Stimulated activated CD4-positive, alpha-beta T cell treated with anti-CD3 and anti-CD28 coated beads, Interleukin-12 subunit alpha, Interleukin-12 subunit beta, amount 100 ng/mL, for 4 hours (primary cell): ENCODE data around the gene PTPRB.

Source experiments
- DNase-seq: peaks from one replicate; pipeline ENCODE4 v3.0.0-alpha.2; 2020

PTPRB gene

GRCh38 chr12:70641691-70642090 is 4.5 kb upstream of the PTPRB start:
- DNase-seq = no peak

- DNase-seq = no peak
Measured at GRCh38 chr12:70640901-70641300, 3.7 kb upstream of the PTPRB start.

- DNase-seq = no peak
Measured at GRCh38 chr12:70639535-70639934, 2.3 kb upstream of the PTPRB start.

- DNase-seq = no peak
Measured at GRCh38 chr12:70638639-70639360, 1.6 kb upstream of the PTPRB start.

- no peak for DNase-seq
Measured at GRCh38 chr12:70635755-70636154, 1.5 kb downstream of the PTPRB start.

- no peak for DNase-seq
Measured at GRCh38 chr12:70628701-70629480, 8.3 kb downstream of the PTPRB start.

- DNase-seq = no peak
Measured at GRCh38 chr12:70627677-70628076, 9.6 kb downstream of the PTPRB start.

- DNase-seq = no peak
Measured at GRCh38 chr12:70626180-70626579, 11.0 kb downstream of the PTPRB start.

GRCh38 chr12:70619471-70620152 is 17.6 kb downstream of the PTPRB start:
- no peak for DNase-seq

- DNase-seq = no peak
Measured at GRCh38 chr12:70618371-70618770, 18.9 kb downstream of the PTPRB start.

GRCh38 chr12:70617450-70617849 is 19.8 kb downstream of the PTPRB start:
- DNase-seq = no peak

GRCh38 chr12:70615174-70615866 is 21.9 kb downstream of the PTPRB start:
- DNase-seq = no peak

GRCh38 chr12:70609739-70610491 is 27.3 kb downstream of the PTPRB start:
- DNase-seq = no peak

- DNase-seq = no peak
Measured at GRCh38 chr12:70609203-70609602, 28.0 kb downstream of the PTPRB start.

- no peak for DNase-seq
Measured at GRCh38 chr12:70608184-70608583, 29.0 kb downstream of the PTPRB start.

- DNase-seq = no peak
Measured at GRCh38 chr12:70607107-70607506, 30.1 kb downstream of the PTPRB start.

GRCh38 chr12:70605976-70606375 is 31.3 kb downstream of the PTPRB start:
- no peak for DNase-seq

- DNase-seq = no peak
Measured at GRCh38 chr12:70604662-70605061, 32.6 kb downstream of the PTPRB start.

- no peak for DNase-seq
Measured at GRCh38 chr12:70603044-70603443, 34.2 kb downstream of the PTPRB start.

- DNase-seq = no peak
Measured at GRCh38 chr12:70598467-70599193, 38.6 kb downstream of the PTPRB start.

GRCh38 chr12:70592664-70593063 is 44.6 kb downstream of the PTPRB start:
- no peak for DNase-seq
